GM12873 (cell line): ENCODE measurements around the gene CAV1.

Source experiments
- CTCF ChIP-seq: IDR thresholded peaks from 2 replicates; pipeline ENCODE4 v1.5.1; 2012; ENCODE audit warnings: low read depth, mild to moderate bottlenecking, moderate library complexity, low read length, control low read depth; ENCODE audit not compliant: insufficient read depth; ENCODE audit errors: missing control alignments

CAV1 gene

GRCh38 chr7:116553168-116553964, 28.5 kb downstream of the CAV1 start:
- no peak for TF ChIP-seq CTCF

- no peak for TF ChIP-seq CTCF
Measured at GRCh38 chr7:116554436-116554835, 29.6 kb downstream of the CAV1 start.

GRCh38 chr7:116554911-116555310, 30.1 kb downstream of the CAV1 start:
- no peak for TF ChIP-seq CTCF

GRCh38 chr7:116557066-116557585, 32.3 kb downstream of the CAV1 start:
- TF ChIP-seq CTCF: no peak

GRCh38 chr7:116557901-116558300, 33.1 kb downstream of the CAV1 start:
- TF ChIP-seq CTCF: no peak

GRCh38 chr7:116560021-116560970, 35.5 kb downstream of the CAV1 start:
- TF ChIP-seq CTCF: no peak

- TF ChIP-seq CTCF: no peak
Measured at GRCh38 chr7:116561697-116562483, 37.1 kb downstream of the CAV1 start.
